Astrocyte of the hippocampus (primary cell): ENCODE results near the gene PWP1.
"Not testable (repeated sequence)": the region's sequence is repeated elsewhere in the genome, so short reads cannot be mapped to it uniquely, and the experiment has no call there.

Experiments used
- DNase-seq: peaks from one replicate; pipeline ENCODE4 v3.0.0; 2011; ENCODE audit warnings: low read depth, low spot score

PWP1 gene

GRCh38 chr12:107668320-107669098, 17.1 kb upstream of the PWP1 start:
- DNase-seq: no peak

GRCh38 chr12:107669946-107670345, 15.7 kb upstream of the PWP1 start:
- DNase-seq: no peak

GRCh38 chr12:107670999-107671643, 14.5 kb upstream of the PWP1 start:
- peak; percentile 22 for DNase-seq

GRCh38 chr12:107677671-107678070, 7.9 kb upstream of the PWP1 start:
- DNase-seq: no peak

- no peak for DNase-seq
These were observed 6.3 kb upstream of the PWP1 start for GRCh38 chr12:107679336-107679735.

GRCh38 chr12:107681455-107681835, 4.2 kb upstream of the PWP1 start:
- DNase-seq: no peak

- DNase-seq: no peak
These were observed 3.5 kb upstream of the PWP1 start for GRCh38 chr12:107681836-107682820.

GRCh38 chr12:107684029-107684795, 1.4 kb upstream of the PWP1 start:
- no peak for DNase-seq

GRCh38 chr12:107684990-107685359, 624 bp upstream of the PWP1 start:
- DNase-seq: peak; percentile 35

- peak; percentile 12 for DNase-seq
These were observed 10.2 kb downstream of the PWP1 start for GRCh38 chr12:107695772-107696171.

GRCh38 chr12:107702106-107702505, 16.5 kb downstream of the PWP1 start:
- no peak for DNase-seq

- no peak for DNase-seq
These were observed 18.4 kb downstream of the PWP1 start for GRCh38 chr12:107704041-107704440.

- DNase-seq: not testable (repeated sequence)
These were observed 19.9 kb downstream of the PWP1 start for GRCh38 chr12:107705522-107705921.

GRCh38 chr12:107715780-107716179, 30.2 kb downstream of the PWP1 start:
- no peak for DNase-seq

GRCh38 chr12:107718606-107719005, 33.0 kb downstream of the PWP1 start:
- DNase-seq: no peak

GRCh38 chr12:107727327-107727726, 41.7 kb downstream of the PWP1 start:
- not testable (repeated sequence) for DNase-seq

- DNase-seq: not testable (repeated sequence)
These were observed 42.1 kb downstream of the PWP1 start for GRCh38 chr12:107727742-107728141.

- DNase-seq: no peak
These were observed 45.2 kb downstream of the PWP1 start for GRCh38 chr12:107730618-107731341.

GRCh38 chr12:107731366-107731765, 45.8 kb downstream of the PWP1 start:
- DNase-seq: no peak

GRCh38 chr12:107732365-107732764, 46.8 kb downstream of the PWP1 start:
- DNase-seq: no peak

- DNase-seq: no peak
These were observed 48.5 kb downstream of the PWP1 start for GRCh38 chr12:107734139-107734538.
